T-helper 2 cell (primary cell): ENCODE data around the gene C10orf143.

Experiments
- DNase-seq, 5 experiments: peaks; one replicate each; pipeline versions ENCODE4 v3.0.0 to v3.0.0-alpha.2; 2012 to 2022

Gene C10orf143

GRCh38 chr10:130050721-130051120 is 59.9 kb downstream of the C10orf143 start:
- no peak for DNase-seq

GRCh38 chr10:130049987-130050386 is 60.6 kb downstream of the C10orf143 start:
- no peak for DNase-seq

- no peak for DNase-seq
Measured at GRCh38 chr10:130049244-130049643, 61.4 kb downstream of the C10orf143 start.

- DNase-seq: no peak
Measured at GRCh38 chr10:130048081-130048480, 62.5 kb downstream of the C10orf143 start.

GRCh38 chr10:130047336-130047735 is 63.3 kb downstream of the C10orf143 start:
- DNase-seq: no peak

- DNase-seq: no peak
Measured at GRCh38 chr10:130046591-130046990, 64.0 kb downstream of the C10orf143 start.

GRCh38 chr10:130045801-130046321 is 64.8 kb downstream of the C10orf143 start:
- DNase-seq: no peak

- no peak for DNase-seq
Measured at GRCh38 chr10:130045091-130045652, 65.5 kb downstream of the C10orf143 start.

GRCh38 chr10:130044067-130045061 is 66.3 kb downstream of the C10orf143 start:
- no peak for DNase-seq

- no peak for DNase-seq
Measured at GRCh38 chr10:130043491-130043890, 67.1 kb downstream of the C10orf143 start.

- no peak for DNase-seq
Measured at GRCh38 chr10:130042381-130042780, 68.2 kb downstream of the C10orf143 start.

GRCh38 chr10:130041451-130042371 is 68.9 kb downstream of the C10orf143 start:
- DNase-seq: no peak

GRCh38 chr10:130040817-130041330 is 69.8 kb downstream of the C10orf143 start:
- no peak for DNase-seq

GRCh38 chr10:130040351-130040750 is 70.3 kb downstream of the C10orf143 start:
- no peak for DNase-seq

GRCh38 chr10:130039141-130039540 is 71.5 kb downstream of the C10orf143 start:
- DNase-seq: no peak

GRCh38 chr10:130038611-130039109 is 72.0 kb downstream of the C10orf143 start:
- no peak for DNase-seq

GRCh38 chr10:130038019-130038555 is 72.5 kb downstream of the C10orf143 start:
- DNase-seq: no peak

- DNase-seq: no peak
Measured at GRCh38 chr10:130037169-130037661, 73.4 kb downstream of the C10orf143 start.

- DNase-seq: no peak
Measured at GRCh38 chr10:130036296-130037065, 74.1 kb downstream of the C10orf143 start.

GRCh38 chr10:130029209-130029608 is 81.4 kb downstream of the C10orf143 start:
- DNase-seq: no peak

GRCh38 chr10:130028465-130028819 is 82.2 kb downstream of the C10orf143 start:
- no peak for DNase-seq
